ENCODE results near the gene PPP1R3F.

GRCh38 chrX:49257846-49258748 lies 11.5 kb upstream of the PPP1R3F start:
- TF ChIP-seq CTCF (IDR thresholded peaks at IDR 0.05) (no peak), ZFX (IDR thresholded peaks at IDR 0.05; ENCODE audit: borderline replicate concordance) (no peak)

Data from 22Rv1 (cell line).